GM04503 (cell line): ENCODE data around the gene GRB10.

ENCODE experiments used
- DNase-seq: peaks from one replicate; pipeline ENCODE4 v3.0.0-alpha.2; 2012; ENCODE audit warnings: low read depth

The GRB10 gene

GRCh38 chr7:50782375-50783208, at the start of gene GRB10:
Gene GRB10, minus strand, starts transcription at chr7:50782896. Its CDS starts 50,574 bp downstream, at chr7:50732322.
- no peak for DNase-seq

DNA sequence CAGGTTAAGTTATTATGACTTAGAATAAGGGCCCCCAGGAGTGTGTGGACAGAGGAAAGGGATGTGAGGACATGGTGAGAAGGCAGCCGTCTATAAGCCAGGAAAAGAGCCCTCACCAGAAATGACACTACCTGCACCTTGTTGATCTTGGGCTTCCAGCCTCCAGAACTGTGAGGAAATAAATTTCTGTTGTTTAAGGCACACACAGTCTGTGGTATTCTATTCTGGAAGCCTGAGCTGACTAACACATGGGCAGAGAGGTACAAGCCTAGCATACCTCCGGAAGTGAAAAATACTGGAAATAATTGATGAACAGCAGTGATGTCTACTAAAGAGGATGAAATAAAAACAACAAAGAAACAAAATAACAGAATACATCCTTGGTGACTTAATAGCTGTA, 46.1 kb upstream of the GRB10 start:
- DNase-seq = no peak

GRCh38 chr7:50828116-50828515, 45.4 kb upstream of the GRB10 start:
- no peak for DNase-seq

DNA sequence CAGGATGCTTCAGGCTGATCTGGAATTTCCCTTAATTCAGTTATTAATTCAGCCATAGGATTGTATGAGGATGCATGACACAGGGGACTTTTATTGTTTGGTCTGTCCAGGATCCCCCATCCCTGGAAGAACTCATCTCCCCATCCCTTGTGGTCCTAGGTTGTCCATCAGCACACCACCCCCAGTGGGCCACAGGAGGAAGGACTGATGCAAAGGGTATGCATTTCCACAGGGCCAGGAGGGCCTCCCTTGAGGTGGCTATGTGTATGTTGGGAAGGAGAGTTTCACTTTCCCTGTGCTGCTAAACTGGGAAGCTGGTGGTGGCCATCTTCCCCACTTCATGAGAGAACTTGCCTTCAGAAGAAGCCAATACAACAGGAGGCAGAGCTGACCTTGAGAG, 44.6 kb upstream of the GRB10 start:
- no peak for DNase-seq

DNA sequence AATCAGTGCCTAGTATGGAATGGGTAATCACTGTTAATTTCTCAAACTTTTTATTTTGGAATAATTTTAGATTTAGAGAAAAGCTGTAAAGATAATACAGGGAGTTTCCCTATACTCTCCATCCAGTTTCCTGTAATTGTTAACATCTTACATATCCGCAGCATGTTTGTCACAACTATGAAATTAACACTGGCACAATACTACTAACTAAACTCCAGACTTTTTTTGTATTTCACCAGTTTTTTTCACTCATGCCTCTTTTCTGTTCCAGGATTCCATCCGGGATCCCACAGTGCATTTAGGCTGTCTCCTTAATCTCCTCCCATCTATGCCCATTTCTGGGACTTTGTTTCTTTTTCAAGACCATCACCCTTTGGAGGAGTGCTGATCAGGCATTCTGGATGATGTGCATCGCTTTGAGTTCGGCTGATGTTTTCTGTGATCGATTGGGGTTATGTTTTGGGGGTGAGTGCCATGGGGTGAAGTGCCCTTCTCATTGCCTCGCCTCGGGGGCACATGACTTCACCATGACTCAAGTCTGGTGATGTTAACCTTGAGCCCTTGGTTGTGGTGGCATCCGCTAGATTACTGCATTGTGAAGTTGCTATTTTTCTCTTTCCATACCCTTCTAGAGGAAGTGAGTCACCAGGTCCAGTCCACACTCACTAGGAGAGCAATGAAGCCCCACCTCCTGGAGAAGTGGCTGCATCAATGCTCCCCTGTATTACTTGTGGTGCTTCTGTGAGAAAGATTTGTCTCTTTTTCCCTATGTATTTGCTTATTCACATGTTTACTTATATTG, 43.9 kb upstream of the GRB10 start:
- DNase-seq = peak; percentile 47

- no peak for DNase-seq
Observed at GRCh38 chr7:50825465-50825864, 42.8 kb upstream of the GRB10 start.

DNA sequence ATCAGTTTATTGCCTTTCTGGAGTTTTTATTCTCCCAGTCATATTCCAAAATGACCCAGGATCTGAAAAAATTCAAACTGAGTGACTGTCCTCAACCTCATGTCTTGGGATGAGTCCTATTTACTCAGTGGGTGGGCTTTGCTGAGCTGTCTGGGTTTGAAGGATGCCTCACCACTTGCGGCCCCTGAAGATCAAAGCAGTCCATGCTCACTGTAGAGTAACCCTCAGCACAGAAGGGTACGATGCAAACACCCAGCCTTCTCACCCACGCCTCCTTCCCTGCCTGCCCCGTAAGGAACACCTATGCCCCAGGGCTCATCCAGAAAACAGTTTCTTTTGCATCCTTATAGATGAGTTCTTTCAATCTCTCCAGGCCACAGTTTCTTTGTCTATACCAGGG, 42.2 kb upstream of the GRB10 start:
- no peak for DNase-seq

DNA sequence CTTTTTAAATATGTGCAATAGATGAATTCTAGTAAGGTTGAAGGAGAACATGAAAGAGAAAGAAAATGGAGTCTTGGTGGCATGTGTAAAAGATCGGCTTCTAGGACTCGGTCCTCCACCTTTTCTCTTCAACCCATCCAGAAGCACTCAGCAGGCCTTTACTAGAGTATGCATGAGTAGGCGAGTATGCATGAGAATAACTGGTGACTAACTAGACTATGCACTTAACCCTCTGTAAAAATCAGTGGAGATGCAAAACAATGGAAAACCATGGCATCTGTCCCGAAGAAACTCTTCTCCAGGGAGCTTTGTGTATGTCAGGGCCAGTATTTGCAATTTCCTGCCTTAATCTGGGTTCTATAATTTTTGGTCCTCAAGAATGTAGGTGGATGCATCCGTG, 40.0 kb upstream of the GRB10 start:
- DNase-seq = no peak

DNA sequence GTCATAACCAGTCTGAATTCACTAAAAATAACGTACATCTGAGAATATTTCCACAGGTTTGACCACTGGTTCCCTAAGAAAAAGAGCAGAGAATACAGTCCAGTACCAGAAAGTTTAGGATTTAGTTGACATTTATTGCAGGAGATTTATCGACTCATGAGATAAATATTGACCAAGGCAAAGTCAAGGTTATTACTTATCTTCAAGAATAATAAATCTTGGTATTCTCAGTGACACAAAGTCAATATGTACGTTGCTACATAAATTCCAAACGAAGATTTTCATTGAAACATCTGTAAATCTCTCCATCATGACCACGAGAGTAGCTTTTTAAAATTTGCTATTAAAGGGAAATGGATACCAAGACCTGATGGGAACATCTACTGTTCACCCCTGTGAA, 39.4 kb upstream of the GRB10 start:
- no peak for DNase-seq

DNA sequence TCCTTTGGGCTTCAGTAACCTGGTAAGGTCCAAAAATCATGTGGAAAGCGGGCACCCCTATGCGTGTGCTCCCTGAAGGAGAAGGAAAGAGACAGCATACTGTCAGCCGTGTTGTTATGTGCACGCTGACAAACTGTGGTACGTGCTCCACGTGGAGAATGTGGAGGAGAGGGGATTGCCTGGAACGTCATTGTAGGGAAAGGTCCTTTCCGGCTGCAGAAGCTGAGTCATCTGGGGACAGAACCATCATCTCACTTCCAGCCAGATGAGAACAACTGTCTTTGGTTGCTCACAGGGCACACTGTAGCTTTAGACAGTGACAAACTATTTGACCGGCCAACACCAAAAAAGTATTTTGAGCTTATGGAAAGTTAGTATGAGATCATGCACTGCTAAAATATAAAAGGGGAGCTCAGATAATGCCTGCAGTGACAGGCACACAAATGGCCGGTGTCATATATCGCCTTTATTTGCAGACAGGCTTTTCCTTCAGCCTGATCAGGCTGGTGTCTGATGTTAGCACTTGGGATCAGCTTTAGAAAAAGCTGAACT, 38.8 kb upstream of the GRB10 start:
- no peak for DNase-seq

DNA sequence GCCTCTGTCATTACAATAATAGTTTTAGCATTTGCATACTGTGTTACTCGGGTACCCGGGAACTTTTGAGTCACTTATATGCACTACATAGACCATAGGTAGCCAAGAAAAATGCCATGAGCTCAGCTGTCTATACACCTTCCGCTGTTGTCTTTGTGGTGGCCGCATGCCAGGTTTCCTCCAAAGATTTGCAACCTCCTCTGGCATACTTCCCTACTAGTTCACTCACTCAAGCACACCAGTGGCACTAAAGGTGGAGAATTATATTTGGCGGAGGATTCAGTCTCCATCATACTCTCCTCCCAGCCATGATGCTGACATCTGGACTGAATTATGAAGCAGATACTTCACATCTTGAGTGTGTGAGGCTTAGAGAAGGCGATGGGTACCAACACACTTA, 35.6 kb upstream of the GRB10 start:
- DNase-seq = no peak

- no peak for DNase-seq
Observed at GRCh38 chr7:50817561-50817960, 34.9 kb upstream of the GRB10 start.

- no peak for DNase-seq
Observed at GRCh38 chr7:50815138-50815537, 32.4 kb upstream of the GRB10 start.

- no peak for DNase-seq
Observed at GRCh38 chr7:50814166-50814565, 31.5 kb upstream of the GRB10 start.

GRCh38 chr7:50812841-50813475, 30.3 kb upstream of the GRB10 start:
- DNase-seq = peak; percentile 51

DNA sequence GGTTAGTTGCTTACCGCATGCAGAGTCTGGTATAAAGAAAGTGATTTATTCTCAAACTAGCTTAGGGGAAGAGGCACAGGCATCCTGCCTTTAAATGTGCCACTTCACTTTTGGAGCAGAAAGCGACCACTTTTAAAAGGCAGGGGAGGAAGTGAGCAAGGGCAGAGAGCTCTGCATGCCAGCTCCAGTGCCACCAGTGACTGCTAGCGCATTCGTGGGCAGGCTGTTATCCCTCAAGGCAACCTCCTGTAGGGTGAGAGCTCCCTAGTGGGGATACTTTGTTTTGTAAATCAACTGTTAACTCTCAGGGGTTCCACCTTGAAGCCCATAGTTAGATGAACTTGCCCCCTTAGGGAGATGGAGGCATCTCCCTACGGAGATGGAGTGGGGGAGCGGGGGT, 29.4 kb upstream of the GRB10 start:
- DNase-seq = no peak

- DNase-seq = no peak
Observed at GRCh38 chr7:50808282-50808888, 25.7 kb upstream of the GRB10 start.

- no peak for DNase-seq
Observed at GRCh38 chr7:50807026-50807730, 24.5 kb upstream of the GRB10 start.

DNA sequence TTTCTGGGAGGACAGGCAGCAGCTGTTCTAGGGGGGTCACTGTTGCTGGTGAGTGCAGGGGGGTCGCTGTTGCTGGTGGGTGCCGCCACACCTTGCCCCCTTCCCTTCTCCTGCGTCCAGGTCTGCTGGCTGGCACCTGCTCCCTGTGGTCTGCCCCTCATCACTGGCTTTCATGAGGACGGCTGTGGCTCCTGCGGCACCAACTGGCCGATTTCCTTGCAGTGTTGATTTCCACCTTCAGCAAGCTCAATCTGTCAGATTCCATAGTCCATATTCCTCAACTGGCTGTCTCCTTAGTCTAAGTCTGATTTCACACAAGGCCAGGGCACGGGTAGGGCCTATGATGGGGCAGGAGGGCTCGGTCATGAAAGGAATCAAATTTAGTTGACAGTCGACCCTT, 23.4 kb upstream of the GRB10 start:
- no peak for DNase-seq

DNA sequence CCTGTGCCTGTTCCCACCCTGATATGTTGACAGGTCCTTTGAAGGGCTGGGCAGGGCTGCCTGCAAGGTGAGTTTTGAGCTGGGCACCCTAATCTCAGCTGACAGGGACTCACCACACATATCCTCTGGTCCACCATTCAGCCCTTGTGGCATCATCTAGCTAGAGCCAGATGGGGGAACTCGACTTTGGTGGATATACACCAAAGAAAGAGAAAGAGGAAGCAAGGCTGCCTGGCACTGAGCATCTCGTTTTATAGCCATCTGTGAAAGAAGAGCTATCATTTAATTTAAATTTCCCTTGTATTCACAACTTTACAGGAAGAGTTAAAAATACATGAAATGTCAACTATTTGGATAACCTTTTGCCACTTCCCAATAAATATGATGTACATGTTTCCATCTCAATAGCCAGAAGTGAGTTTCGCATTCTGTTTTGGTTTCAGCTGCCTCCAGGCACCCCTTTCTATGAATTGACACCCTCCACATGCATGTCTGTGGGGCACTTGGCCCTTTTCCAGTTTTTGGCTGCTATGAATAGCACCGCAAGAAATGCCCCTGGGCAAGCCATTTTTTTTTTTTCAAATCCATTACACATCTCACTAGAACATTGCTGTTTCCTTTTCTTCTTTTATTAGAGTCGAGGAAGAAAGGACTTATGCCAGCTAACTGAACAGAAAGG, 22.9 kb upstream of the GRB10 start:
- DNase-seq = no peak
